M059J (cell line): ENCODE results near the gene KLHL3. TPM values are rescaled to one million over a fixed set of nuclear protein-coding genes. Genes with fewer than 3 reads are reported as not detected.

Experiments
- DNase-seq: peaks from one replicate; pipeline ENCODE4 v3.0.0-alpha.2; 2012; ENCODE audit warnings: low read depth
- total RNA-seq: library from RNA; depleted of rRNA; stranded (reverse); fragments of >200 nt; shearing (Covaris generic); gene quantifications from 2 replicates; pipeline ENCODE4 v1.2.3, GENCODE V29; 2014

The KLHL3 gene
- total RNA-seq, 1 experiment from 2014 or later, result 0.74 TPM

- no peak for DNase-seq
Observed at GRCh38 chr5:137635521-137635921, 100.4 kb downstream of the KLHL3 start.

GRCh38 chr5:137633896-137634295, 102.0 kb downstream of the KLHL3 start:
- no peak for DNase-seq

- DNase-seq, result no peak
Observed at GRCh38 chr5:137632716-137633115, 103.2 kb downstream of the KLHL3 start.

GRCh38 chr5:137631453-137631852, 104.4 kb downstream of the KLHL3 start:
- peak; percentile 58 for DNase-seq

- DNase-seq, result peak; percentile 72
Observed at GRCh38 chr5:137630972-137631370, 104.9 kb downstream of the KLHL3 start.

- DNase-seq, result no peak
Observed at GRCh38 chr5:137630216-137630971, 105.5 kb downstream of the KLHL3 start.

GRCh38 chr5:137629646-137630045, 106.2 kb downstream of the KLHL3 start:
- peak; percentile 68 for DNase-seq

GRCh38 chr5:137627706-137628105, 108.2 kb downstream of the KLHL3 start:
- no peak for DNase-seq

- DNase-seq, result no peak
Observed at GRCh38 chr5:137627293-137627692, 108.6 kb downstream of the KLHL3 start.

GRCh38 chr5:137624786-137625349, 111.0 kb downstream of the KLHL3 start:
- DNase-seq, result no peak

- peak; percentile 55 for DNase-seq
Observed at GRCh38 chr5:137622850-137623249, 113.0 kb downstream of the KLHL3 start.

- DNase-seq, result peak; percentile 92
Observed at GRCh38 chr5:137621861-137622823, 113.7 kb downstream of the KLHL3 start.

- no peak for DNase-seq
Observed at GRCh38 chr5:137621306-137621705, 114.6 kb downstream of the KLHL3 start.

- DNase-seq, result peak; percentile 96
Observed at GRCh38 chr5:137619191-137619870, 116.6 kb downstream of the KLHL3 start.

- DNase-seq, result no peak
Observed at GRCh38 chr5:137618476-137618875, 117.4 kb downstream of the KLHL3 start.

- DNase-seq, result peak; percentile 72
Observed at GRCh38 chr5:137617528-137618205, 118.2 kb downstream of the KLHL3 start.

GRCh38 chr5:137616046-137616445, 119.8 kb downstream of the KLHL3 start:
- no peak for DNase-seq

- DNase-seq, result no peak
Observed at GRCh38 chr5:137615171-137615775, 120.6 kb downstream of the KLHL3 start.

GRCh38 chr5:137613554-137614265, 122.2 kb downstream of the KLHL3 start:
- DNase-seq, result peak; percentile 27

GRCh38 chr5:137612576-137612975, 123.3 kb downstream of the KLHL3 start:
- DNase-seq, result no peak
